ENCODE data around the gene ZNF213. TPM values are rescaled to one million over a fixed set of nuclear protein-coding genes. Genes with fewer than 3 reads are reported as not detected.
A peak's percentile ranks its signal among the peaks of the same experiment; 100 is the strongest.
"Not testable (repeated sequence)": the region's sequence is repeated elsewhere in the genome, so short reads cannot be mapped to it uniquely, and the experiment has no call there.

The ZNF213 gene
- total RNA-seq, 6 experiments from 2014 or later, result 1.3 to 4.4 (median 1.7) TPM

DNA sequence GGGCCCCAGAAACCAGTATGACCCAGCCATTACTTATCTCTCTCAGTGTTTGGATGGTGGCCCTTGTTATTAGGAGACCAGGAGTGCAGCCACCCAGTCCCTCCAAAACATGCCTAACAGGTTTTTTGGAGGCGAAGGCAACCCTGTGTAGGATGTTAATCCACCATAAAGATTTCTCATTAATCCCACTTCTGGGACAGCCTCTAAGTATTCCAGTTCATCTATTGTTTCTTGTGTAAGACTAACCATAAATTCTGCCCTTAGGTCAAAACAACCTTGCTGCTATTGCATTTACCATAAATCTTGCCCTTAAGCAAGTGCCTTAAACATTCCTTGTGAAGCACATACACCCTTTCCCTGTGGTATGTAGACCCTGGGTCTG lies 31.7 kb downstream of the ZNF213 start:
- DNase-seq (no peak), ATAC-seq (no peak)
- Histone ChIP-seq H3K4me3 (no peak overlapping the region), H3K36me3 (no peaks in the 10 kb centered on the region), H3K27ac (no peak overlapping the region), H3K27me3 (peaks cover 6 to 15% of the 10 kb centered on the region in 2 donors), H3K9me3 (no peaks in the 10 kb centered on the region), H3K4me1 (peaks cover 0 to 7% (median 0%) of the 10 kb centered on the region in 4 donors)
- TF ChIP-seq, protein P1, sequence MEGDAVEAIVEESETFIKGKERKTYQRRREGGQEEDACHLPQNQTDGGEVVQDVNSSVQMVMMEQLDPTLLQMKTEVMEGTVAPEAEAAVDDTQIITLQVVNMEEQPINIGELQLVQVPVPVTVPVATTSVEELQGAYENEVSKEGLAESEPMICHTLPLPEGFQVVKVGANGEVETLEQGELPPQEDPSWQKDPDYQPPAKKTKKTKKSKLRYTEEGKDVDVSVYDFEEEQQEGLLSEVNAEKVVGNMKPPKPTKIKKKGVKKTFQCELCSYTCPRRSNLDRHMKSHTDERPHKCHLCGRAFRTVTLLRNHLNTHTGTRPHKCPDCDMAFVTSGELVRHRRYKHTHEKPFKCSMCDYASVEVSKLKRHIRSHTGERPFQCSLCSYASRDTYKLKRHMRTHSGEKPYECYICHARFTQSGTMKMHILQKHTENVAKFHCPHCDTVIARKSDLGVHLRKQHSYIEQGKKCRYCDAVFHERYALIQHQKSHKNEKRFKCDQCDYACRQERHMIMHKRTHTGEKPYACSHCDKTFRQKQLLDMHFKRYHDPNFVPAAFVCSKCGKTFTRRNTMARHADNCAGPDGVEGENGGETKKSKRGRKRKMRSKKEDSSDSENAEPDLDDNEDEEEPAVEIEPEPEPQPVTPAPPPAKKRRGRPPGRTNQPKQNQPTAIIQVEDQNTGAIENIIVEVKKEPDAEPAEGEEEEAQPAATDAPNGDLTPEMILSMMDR (IDR thresholded peaks at IDR 0.05), result no peak
- TF ChIP-seq POLR2A (IDR thresholded peaks at IDR 0.05), result no peak
- WGBS (ENCODE audit: insufficient coverage, low coverage, low lambda C conversion rate, missing lambda C conversion rate), result no CpG with 5 or more reads among the region's 1 CpG
- intact Hi-C loops (cut with DNase I), result no loop called here

DNA sequence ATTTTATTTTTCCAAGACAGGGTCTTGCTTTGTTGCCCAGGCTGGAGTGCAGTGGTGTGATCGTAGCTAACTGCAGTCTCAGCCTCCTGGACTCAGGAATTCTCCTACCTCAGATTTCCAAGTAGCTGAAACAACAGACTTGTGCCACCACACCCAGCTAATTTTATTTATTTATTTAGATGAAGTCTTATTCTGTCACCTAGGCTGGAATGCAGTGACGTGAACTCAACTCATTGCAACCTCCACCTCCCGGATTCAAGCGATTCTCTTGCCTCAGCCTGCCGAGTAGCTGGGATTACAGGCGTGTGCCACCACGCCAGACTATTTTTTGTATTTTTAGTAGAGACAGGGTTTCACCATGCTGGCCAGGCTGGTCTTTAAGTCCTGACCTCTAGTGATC lies 33.9 kb downstream of the ZNF213 start:
- 79% methylated on average over 7 of the region's 7 CpGs for WGBS (ENCODE audit: insufficient coverage, low coverage, low lambda C conversion rate, missing lambda C conversion rate)
- H3K4me3 ChIP-seq; H3K36me3 ChIP-seq; ATAC-seq; H3K9me3 ChIP-seq; intact Hi-C loops (cut with DNase I); DNase-seq; H3K27ac ChIP-seq: not testable (repeated sequence)
- peaks cover 6 to 36% of the 10 kb centered on the region in 2 donors for H3K27me3 ChIP-seq
- peaks cover 0 to 10% (median 0%) of the 10 kb centered on the region in 4 donors for H3K4me1 ChIP-seq

DNA sequence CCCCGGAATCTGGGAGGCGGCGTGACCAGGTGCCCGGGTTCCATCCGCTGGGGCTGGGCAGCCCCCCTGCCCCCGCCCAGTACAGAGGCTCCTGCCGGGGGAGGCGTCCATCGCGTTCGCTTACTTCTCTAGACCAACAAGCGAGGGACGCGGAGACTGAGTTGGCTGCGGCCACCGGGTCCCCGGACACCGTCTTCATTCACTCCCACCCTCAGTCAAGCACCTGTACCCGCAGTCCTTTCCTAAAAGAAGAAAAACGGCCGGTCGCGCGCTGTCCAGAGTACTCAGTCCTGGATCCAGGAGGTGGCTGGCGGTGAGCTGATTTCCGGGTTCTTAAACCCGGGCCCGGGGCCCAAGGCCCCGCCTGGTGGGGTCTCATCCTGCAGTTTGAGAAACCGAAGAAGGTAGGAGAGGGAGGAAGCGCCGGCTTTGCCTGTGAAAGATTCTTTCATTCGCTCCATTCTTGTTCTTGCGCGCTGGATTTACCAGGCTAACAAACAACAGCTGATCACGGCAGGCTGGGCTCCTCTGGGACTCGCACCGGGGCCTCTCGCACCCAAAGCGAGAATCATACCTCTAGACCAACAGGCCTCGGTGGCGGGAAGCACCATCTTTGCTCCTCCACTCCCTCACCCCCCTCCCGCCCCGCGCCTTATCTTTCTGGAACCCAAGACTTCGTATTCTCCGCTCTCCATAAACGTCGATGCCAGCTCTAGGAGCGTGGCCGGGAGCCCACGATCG lies 35.8 kb downstream of the ZNF213 start:
- H3K27me3 ChIP-seq, result peaks cover 13 to 54% of the 10 kb centered on the region in 2 donors
- no peak overlapping the region for H3K27ac ChIP-seq
- peak in 1 of 3 donors; percentile 32 for DNase-seq
- peaks cover 0 to 10% (median 0%) of the 10 kb centered on the region in 4 donors for H3K4me1 ChIP-seq
- WGBS (ENCODE audit: insufficient coverage, low coverage, low lambda C conversion rate, missing lambda C conversion rate), result 4% methylated on average over 31 of the region's 53 CpGs
- H3K4me3 ChIP-seq, result no peak overlapping the region
- peak in 3 of 4 donors; percentile 25 to 33 (median 30) for ATAC-seq
- H3K36me3 ChIP-seq, result no peaks in the 10 kb centered on the region
- H3K9me3 ChIP-seq, result no peaks in the 10 kb centered on the region
- TF ChIP-seq, protein P1 (IDR thresholded peaks at IDR 0.05), result no peak
- no peak for TF ChIP-seq POLR2A (IDR thresholded peaks at IDR 0.05)
- intact Hi-C loops (cut with DNase I), result no loop called here

DNA sequence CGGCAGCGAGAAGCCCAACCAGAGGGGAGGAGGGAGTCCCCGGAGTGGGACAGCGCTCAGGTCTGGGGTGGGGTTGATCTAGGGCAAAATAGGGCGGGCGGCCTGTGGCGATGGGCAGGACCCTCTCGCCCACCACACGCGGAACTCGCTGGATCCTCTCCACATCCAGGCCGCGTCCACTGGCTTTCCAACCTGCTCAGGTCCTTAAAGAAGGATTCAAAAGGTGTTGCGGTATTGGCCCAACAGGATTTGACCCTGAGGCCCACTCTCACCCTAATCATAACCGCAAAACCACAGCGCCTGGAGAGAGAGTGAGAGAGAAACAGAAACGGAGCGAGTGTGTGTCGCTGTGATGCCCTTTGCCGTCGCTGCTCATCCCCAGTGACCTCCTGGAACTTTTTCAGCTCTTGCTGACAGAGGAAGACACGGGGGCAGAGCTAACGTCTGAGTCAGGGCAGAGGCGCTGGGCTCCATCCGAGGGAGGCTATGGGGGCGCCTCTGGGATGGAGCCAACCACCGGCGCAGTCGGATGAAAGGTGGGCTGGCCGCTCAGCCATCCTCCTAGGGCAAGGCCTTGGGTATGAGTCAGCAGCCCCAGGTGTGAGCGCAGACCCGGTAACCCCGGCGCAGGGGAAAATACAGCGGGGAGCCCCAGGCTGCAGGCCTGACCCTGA lies 36.5 kb downstream of the ZNF213 start:
- intact Hi-C loops (cut with DNase I), result no loop called here
- Histone ChIP-seq H3K36me3 (no peaks in the 10 kb centered on the region), H3K27me3 (peaks cover 13 to 58% of the 10 kb centered on the region in 2 donors), H3K4me3 (no peak overlapping the region), H3K4me1 (peaks cover 0 to 10% (median 0%) of the 10 kb centered on the region in 4 donors), H3K9me3 (no peaks in the 10 kb centered on the region), H3K27ac (no peak overlapping the region)
- DNase-seq (peak in 1 of 3 donors; percentile 37), ATAC-seq (peak; percentile 20 to 36 (median 28))
- 13% methylated on average over 10 of the region's 35 CpGs for WGBS (ENCODE audit: insufficient coverage, low coverage, low lambda C conversion rate, missing lambda C conversion rate)
- TF ChIP-seq POLR2A (IDR thresholded peaks at IDR 0.05), result no peak
- TF ChIP-seq, protein P1 (IDR thresholded peaks at IDR 0.05), result no peak
